ENCODE data around the gene RYR3.

GRCh38 chr15:33641069-33641468 is 330.3 kb downstream of the RYR3 start:
- TF ChIP-seq CTCF (conservative IDR thresholded peaks at IDR 0.05 in 1 of 2, IDR thresholded peaks at IDR 0.05 in 1 of 2; ENCODE audit: extremely low read depth in 1 of 2, insufficient read depth in 1 of 2, low read depth in 1 of 2, low read length in 2 of 2) = no peak
- no peak for TF ChIP-seq EZH2 (IDR thresholded peaks at IDR 0.05; ENCODE audit: borderline replicate concordance, low read length)
